Measurements from ENCODE around the gene RALGPS2.

Gene RALGPS2

DNA sequence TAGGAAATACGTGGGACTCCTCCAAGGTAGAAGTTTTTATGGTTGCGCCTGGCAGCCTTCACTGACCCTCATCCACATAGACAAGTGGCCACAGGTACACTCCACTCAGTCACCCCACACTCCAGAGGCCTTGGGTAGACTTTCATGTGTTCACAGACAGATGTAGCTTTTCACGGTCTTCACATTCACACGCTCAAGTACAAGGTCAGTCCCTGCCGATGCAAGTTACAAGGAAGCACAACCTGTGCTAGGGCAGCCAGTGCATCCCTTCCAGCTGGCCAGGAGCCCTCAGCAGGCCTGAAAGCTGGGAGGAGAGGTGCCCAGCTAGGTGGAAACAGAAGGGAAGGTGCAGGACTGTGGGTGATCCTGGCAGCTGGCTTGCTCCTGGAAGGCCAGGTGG lies 245.1 kb downstream of the RALGPS2 start:
- no peak for DNase-seq

Measured in NCI-H510A treated with DMSO at 0.1 percent for 48 hours (cell line).